ENCODE data around the gene TRIM54. TPM values are rescaled to one million over a fixed set of nuclear protein-coding genes. Genes with fewer than 3 reads are reported as not detected.

TRIM54 gene
- total RNA-seq, 2 experiments from 2014 or later: 0.15 to 0.30 TPM

Other genes with a start within 250 kb of the TRIM54 start
- 10 to 100 TPM; 74.4 to 75.0 TPM for gene TMEM214, start 249.5 kb upstream of the TRIM54 start, total RNA-seq
- 10 to 100 TPM; 15.1 to 15.8 TPM for gene AGBL5, start 230.8 kb upstream of the TRIM54 start, total RNA-seq
- 100 to 1,000 TPM; 338 to 350 TPM for gene OST4, start 210.8 kb upstream of the TRIM54 start, total RNA-seq
- under 1 TPM; 0.48 to 0.69 TPM for gene EMILIN1, start 203.8 kb upstream of the TRIM54 start, total RNA-seq
- gene KHK, start 195.7 kb upstream of the TRIM54 start, total RNA-seq: 10 to 100 TPM; 14.1 to 15.2 TPM
- 1 to 10 TPM; 4.7 to 7.0 TPM for gene CGREF1, start 163.3 kb upstream of the TRIM54 start, total RNA-seq
- under 1 TPM; 0.34 to 0.40 TPM for gene ABHD1, start 158.6 kb upstream of the TRIM54 start, total RNA-seq
- 10 to 100 TPM; 72.0 to 77.0 TPM for gene PREB, start 147.8 kb upstream of the TRIM54 start, total RNA-seq
- not detected for gene PRR30, start 143.0 kb upstream of the TRIM54 start, total RNA-seq
- gene TCF23, start 133.4 kb upstream of the TRIM54 start, total RNA-seq: not detected
- gene ATRAID, start 70.4 kb upstream of the TRIM54 start, total RNA-seq: 10 to 100 TPM; 95.3 to 96.0 TPM
- gene SLC5A6, start 70.2 kb upstream of the TRIM54 start, total RNA-seq: 10 to 100 TPM; 91.3 to 94.1 TPM
- gene CAD, start 65.1 kb upstream of the TRIM54 start, total RNA-seq: 100 to 1,000 TPM; 156 to 158 TPM
- under 1 TPM; 0.23 to 0.59 TPM for gene SLC30A3, start 19.4 kb upstream of the TRIM54 start, total RNA-seq
- not detected for gene DNAJC5G, start 7.0 kb upstream of the TRIM54 start, total RNA-seq
- gene UCN, start 26.0 kb downstream of the TRIM54 start, total RNA-seq: 1 to 10 TPM; 1.0 to 1.1 TPM
- 10 to 100 TPM; 89.3 to 92.8 TPM for gene MPV17, start 40.7 kb downstream of the TRIM54 start, total RNA-seq
- 10 to 100 TPM; 76.1 to 76.6 TPM for gene GTF3C2, start 74.3 kb downstream of the TRIM54 start, total RNA-seq
- gene EIF2B4, start 87.9 kb downstream of the TRIM54 start, total RNA-seq: 10 to 100 TPM; 43.6 to 46.6 TPM
- gene SNX17, start 88.2 kb downstream of the TRIM54 start, total RNA-seq: 100 to 1,000 TPM; 111 to 112 TPM
- gene ZNF513, start 98.3 kb downstream of the TRIM54 start, total RNA-seq: 1 to 10 TPM; 8.2 to 9.5 TPM
- 100 to 1,000 TPM; 179 to 181 TPM for gene PPM1G, start 127.2 kb downstream of the TRIM54 start, total RNA-seq
- 10 to 100 TPM; 65.0 to 71.2 TPM for gene NRBP1, start 146.2 kb downstream of the TRIM54 start, total RNA-seq
- gene KRTCAP3, start 160.0 kb downstream of the TRIM54 start, total RNA-seq: 1 to 10 TPM; 3.9 to 4.6 TPM
- gene IFT172, start 207.3 kb downstream of the TRIM54 start, total RNA-seq: 10 to 100 TPM; 12.1 to 13.9 TPM
- not detected for gene FNDC4, start 212.8 kb downstream of the TRIM54 start, total RNA-seq
- not detected for gene GCKR, start 214.4 kb downstream of the TRIM54 start, total RNA-seq

Data from activated CD8-positive, alpha-beta memory T cell treated with anti-CD3 and anti-CD28 coated beads for 36 hours (primary cell).